ENCODE measurements around the gene TLL1. TPM values are rescaled to one million over a fixed set of nuclear protein-coding genes. Genes with fewer than 3 reads are reported as not detected.

Gene TLL1
- polyA plus RNA-seq, 1 experiment = not detected

- DNase-seq (ENCODE audit: low read depth, low spot score) = no peak
- peaks cover 26% of the 10 kb centered on the region for H3K27me3 ChIP-seq (ENCODE audit: control insufficient read depth, insufficient read depth, low read length)
- ChIA-PET POLR2A (no interaction called here), CTCF (no interaction called here)
- H3K27ac ChIP-seq (ENCODE audit: low read depth, low read length) = no peak overlapping the region
- TF ChIP-seq, protein P1, sequence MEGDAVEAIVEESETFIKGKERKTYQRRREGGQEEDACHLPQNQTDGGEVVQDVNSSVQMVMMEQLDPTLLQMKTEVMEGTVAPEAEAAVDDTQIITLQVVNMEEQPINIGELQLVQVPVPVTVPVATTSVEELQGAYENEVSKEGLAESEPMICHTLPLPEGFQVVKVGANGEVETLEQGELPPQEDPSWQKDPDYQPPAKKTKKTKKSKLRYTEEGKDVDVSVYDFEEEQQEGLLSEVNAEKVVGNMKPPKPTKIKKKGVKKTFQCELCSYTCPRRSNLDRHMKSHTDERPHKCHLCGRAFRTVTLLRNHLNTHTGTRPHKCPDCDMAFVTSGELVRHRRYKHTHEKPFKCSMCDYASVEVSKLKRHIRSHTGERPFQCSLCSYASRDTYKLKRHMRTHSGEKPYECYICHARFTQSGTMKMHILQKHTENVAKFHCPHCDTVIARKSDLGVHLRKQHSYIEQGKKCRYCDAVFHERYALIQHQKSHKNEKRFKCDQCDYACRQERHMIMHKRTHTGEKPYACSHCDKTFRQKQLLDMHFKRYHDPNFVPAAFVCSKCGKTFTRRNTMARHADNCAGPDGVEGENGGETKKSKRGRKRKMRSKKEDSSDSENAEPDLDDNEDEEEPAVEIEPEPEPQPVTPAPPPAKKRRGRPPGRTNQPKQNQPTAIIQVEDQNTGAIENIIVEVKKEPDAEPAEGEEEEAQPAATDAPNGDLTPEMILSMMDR (IDR thresholded peaks at IDR 0.05; ENCODE audit: low read depth, low read length) = no peak
- H3K9me3 ChIP-seq (ENCODE audit: control insufficient read depth, insufficient read depth, low read length) = no peaks in the 10 kb centered on the region; the same call in 1 of the 2 replicates
- H3K4me3 ChIP-seq (ENCODE audit: low read depth, low read length) = peak overlapping the region; percentile 25; the same call in 1 of the 2 replicates
Observed at GRCh38 chr4:165873298-165874071, 448 bp downstream of the TLL1 start.

DNA sequence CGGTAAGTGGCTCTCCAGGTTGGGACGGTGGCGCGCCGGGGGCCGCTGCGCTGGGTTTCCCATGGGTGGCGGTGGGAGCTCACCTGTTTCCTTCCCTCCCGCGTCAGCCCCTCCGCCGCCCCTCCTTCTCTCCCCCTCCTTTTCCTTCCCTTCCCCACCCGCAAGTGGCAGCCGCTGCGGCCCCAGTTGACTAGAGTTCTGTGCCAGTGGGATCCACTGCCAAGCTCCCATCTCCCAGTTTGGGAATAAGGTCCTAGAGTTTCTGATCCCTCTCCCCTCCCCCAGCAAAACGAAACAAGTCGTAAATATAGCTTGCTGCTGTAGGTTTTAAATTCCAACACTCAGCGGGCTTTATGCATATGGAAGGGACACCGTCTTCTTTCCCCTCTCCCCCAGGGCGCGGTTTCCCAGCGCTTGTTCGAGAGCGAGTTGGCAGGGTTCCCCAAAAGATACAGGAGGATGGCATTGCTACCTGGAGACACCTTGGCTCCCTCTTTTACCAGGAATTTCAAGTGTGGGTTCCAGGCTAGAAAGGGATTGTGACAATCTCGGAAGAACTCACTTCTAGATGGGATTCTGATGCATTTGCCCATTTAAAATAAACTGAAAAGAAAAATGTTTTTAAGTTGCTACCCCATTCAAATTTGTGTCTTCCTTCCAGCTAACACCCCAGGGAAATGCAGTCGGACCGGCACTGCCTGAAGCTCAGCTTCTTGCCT is 1.2 kb downstream of the TLL1 start:
- DNase-seq (ENCODE audit: low read depth, low spot score) = no peak
- POLR2A ChIA-PET = no interaction called here
- Histone ChIP-seq H3K9me3 (ENCODE audit: control insufficient read depth, insufficient read depth, low read length) (no peaks in the 10 kb centered on the region; the same call in 1 of the 2 replicates), H3K4me3 (ENCODE audit: low read depth, low read length) (no peak overlapping the region), H3K27ac (ENCODE audit: low read depth, low read length) (no peak overlapping the region), H3K27me3 (ENCODE audit: control insufficient read depth, insufficient read depth, low read length) (peaks cover 26% of the 10 kb centered on the region)
- CTCF ChIA-PET = no interaction called here
- TF ChIP-seq, protein P1 (IDR thresholded peaks at IDR 0.05; ENCODE audit: low read depth, low read length) = no peak

GRCh38 chr4:165874791-165875371 is 1.8 kb downstream of the TLL1 start:
- Histone ChIP-seq H3K4me3 (ENCODE audit: low read depth, low read length) (no peak overlapping the region), H3K27ac (ENCODE audit: low read depth, low read length) (no peak overlapping the region), H3K9me3 (ENCODE audit: control insufficient read depth, insufficient read depth, low read length) (no peaks in the 10 kb centered on the region; the same call in 1 of the 2 replicates), H3K27me3 (ENCODE audit: control insufficient read depth, insufficient read depth, low read length) (peaks cover 26% of the 10 kb centered on the region)
- ChIA-PET POLR2A (no interaction called here), CTCF (no interaction called here)
- DNase-seq (ENCODE audit: low read depth, low spot score) = no peak
- TF ChIP-seq, protein P1 (IDR thresholded peaks at IDR 0.05; ENCODE audit: low read depth, low read length) = no peak

GRCh38 chr4:165875446-165875845 is 2.4 kb downstream of the TLL1 start:
- CTCF ChIA-PET = no interaction called here
- no peak for DNase-seq (ENCODE audit: low read depth, low spot score)
- POLR2A ChIA-PET = no interaction called here
- no peak overlapping the region for H3K27ac ChIP-seq (ENCODE audit: low read depth, low read length)
- TF ChIP-seq, protein P1 (IDR thresholded peaks at IDR 0.05; ENCODE audit: low read depth, low read length) = no peak
- H3K27me3 ChIP-seq (ENCODE audit: control insufficient read depth, insufficient read depth, low read length) = peaks cover 26% of the 10 kb centered on the region
- no peaks in the 10 kb centered on the region; the same call in 1 of the 2 replicates for H3K9me3 ChIP-seq (ENCODE audit: control insufficient read depth, insufficient read depth, low read length)
- H3K4me3 ChIP-seq (ENCODE audit: low read depth, low read length) = no peak overlapping the region

Data from AG04450 (cell line).